Pons (tissue), 1 donor: Measurements from ENCODE around the gene ZNF567.
"Not testable (repeated sequence)": the region's sequence is repeated elsewhere in the genome, so short reads cannot be mapped to it uniquely, and the experiment has no call there.

Experiments used
- DNase-seq: peaks from one replicate; pipeline ENCODE4 v3.0.0-alpha.2; 2016; ENCODE audit warnings: low spot score

The ZNF567 gene

DNA sequence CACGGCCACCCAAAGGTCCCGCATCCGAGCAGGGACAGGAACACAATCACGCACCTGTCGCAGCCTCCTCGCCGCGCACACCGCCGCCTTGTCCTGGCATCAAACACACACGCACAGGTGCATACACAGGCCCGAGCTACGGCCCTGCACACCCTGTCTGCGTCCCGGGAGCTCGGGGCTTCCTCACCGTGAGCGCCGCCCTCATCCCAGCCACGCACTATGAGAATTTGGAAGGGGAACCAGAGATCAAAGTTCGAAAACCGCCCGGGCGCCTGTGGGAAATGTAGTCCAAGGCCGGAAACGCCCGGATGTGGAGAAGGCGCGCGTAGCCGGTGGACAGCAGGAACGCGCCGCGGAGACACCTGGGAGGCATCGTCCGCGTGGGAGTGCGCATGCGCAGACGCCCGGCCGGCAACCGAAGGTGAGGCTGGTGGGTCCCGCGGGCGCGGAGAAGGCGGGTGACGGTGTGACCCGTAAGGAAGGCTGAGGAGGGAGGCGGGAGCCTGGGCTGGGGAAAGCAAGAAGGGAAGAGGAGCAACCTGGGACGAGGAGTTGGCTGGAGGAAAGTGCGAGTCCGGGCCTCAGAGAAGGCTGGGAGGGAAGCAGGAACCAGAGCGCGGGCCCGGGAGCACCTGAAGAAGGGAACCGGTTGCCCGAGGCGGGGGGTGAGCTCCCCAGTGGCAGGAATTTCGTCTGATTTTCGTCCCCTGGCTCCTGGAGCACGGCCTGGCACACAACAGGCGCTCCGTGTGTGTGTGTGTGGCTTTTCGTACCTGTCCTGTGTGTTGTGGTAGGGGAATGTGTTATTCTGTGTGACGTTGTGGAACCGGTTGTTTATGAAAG, at the start of gene ZNF567:
Gene ZNF567, plus strand, starts transcription at position 399 of the 843 bp plus-strand sequence. CDS start 7,256 bp downstream, outside the sequence.
- peak; percentile 94 for DNase-seq

DNA sequence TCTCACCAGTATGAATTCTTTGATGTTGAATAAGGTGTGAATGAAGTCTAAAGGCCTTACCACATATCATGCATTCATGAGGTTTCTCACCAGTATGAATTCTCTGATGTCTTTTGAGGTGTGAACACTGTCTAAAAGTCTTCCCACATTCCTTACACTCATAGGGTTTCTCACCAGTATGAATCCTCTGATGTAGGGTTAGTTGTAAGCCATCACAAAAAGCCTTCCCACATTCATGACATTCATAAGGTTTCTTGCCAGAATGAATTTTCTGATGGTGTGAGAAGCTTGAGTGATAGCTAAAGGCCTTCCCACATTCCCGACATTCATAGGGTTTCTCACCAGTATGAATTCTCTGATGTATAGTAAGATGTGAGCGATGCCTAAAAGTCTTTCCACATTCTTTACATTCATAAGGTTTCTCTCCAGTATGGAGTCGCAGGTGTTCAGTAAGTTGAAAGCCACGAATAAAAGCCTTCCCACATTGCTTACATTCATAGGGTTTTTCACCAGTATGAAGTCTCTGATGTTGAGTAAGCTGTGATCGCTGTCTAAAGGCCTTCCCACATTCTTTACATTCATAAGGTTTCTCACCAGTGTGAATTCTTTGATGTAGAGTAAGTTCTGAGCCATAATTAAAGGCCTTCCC, 48.4 kb upstream of the ZNF567 start:
- no peak for DNase-seq

DNA sequence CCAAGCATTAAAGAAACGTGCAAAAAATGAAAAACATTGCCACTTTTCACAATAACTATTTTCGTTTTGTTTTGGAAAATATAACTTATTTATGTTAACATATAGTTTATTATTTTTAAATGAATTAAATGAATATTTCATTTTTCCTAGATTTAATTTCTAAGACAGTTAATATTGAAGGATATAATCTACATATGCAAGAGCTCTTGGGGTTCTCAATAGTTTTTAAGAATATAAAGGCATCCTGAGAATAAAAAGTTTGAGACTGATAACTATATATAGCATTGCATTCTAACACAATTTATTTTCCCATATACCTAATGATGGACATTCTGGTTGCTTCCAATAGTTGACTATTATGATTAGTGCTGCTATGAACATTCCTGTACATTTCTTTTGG, 40.7 kb upstream of the ZNF567 start:
- DNase-seq, result no peak

DNA sequence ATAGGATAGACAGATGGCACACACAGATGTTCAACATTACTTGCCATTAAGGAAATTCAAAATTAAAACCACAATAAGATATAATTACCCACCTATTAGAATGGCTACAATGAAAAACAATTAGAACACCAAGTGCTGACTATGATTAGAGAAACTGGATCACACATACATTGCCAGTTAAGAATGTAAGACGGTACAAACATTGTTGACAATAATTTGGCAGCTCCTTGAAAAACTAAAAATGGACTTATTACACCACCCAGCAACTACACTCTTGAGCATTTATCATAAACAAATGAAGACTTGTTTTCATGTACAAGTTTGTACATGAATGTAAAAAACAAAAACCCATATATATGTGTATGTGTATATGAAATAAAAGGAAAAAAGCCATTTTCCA, 34.5 kb upstream of the ZNF567 start:
- no peak for DNase-seq

DNA sequence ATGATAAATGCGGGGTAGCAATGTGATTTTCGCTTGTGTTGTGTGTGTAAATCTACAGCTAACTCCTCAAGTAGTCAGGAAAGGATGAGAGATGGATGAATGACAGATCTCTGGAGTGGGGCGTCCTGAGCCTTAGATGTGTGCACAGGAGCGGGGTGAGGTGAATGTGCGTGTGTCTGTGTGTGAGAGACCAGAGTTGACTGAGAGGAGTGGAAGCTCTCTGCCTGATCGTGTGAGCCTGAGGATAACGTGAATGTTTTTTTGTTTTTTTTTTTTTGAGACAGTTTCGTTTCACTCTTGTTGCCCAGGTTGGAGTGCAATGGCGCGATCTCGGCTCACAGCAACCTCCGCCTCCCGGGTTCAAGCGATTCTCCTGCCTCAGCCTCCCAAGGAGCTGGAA, 21.6 kb upstream of the ZNF567 start:
- DNase-seq, result no peak

DNA sequence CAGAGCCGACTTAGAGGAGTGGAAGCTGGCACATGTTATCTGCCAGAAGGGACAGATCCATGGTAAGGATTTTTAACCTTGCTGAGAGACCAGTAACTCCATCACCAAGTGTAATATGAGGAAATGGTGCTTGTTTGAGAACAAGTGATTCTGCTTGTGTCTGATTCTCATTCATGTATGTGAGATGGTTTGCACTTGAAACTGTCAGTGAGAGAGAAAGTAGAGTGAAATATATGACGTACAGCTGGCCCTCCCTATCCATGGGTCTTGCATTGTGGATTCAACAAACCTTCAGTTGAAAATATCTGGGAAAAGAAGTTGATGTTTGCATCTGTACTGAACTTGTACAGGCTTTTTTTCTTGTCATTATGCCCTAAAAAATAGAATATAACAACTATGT, 18.8 kb upstream of the ZNF567 start:
- no peak for DNase-seq

DNA sequence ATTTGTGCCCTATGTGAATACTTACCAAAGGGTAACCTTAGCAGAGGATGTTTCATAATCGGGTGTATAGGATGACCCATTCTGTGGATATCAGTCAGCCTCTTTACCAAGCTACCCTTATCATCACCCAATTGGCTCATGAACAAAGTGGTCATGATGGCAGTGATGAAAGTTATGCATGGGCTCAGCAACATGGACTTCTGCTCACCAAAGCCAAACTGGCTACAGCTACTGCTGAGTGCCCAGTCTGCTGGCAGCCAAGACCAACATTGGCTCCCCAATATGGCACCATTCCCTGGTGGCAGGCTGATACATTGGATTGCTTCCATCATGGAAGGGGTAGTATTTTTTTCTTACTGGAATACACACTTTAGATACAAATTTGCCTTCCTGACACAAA, 15.0 kb upstream of the ZNF567 start:
- DNase-seq, result no peak

DNA sequence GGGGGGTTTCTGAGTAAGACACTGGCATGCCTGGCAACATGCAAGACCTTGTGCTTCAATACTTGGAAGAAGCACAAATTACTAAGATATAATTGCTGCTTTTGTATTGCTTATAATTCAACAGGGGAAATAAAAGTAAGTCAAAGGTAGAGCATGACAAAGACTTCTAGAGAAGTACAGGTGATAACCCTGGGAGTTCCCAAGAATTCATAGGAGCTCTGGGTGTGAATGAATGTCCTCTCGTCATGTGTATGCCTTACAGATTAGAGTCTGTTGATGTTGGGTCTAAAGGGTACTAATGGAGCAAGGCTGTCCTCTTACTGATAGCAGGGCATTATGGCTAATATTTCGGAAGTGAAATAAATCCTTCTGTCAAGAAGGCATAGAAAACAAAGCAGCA, 13.2 kb upstream of the ZNF567 start:
- no peak for DNase-seq

DNA sequence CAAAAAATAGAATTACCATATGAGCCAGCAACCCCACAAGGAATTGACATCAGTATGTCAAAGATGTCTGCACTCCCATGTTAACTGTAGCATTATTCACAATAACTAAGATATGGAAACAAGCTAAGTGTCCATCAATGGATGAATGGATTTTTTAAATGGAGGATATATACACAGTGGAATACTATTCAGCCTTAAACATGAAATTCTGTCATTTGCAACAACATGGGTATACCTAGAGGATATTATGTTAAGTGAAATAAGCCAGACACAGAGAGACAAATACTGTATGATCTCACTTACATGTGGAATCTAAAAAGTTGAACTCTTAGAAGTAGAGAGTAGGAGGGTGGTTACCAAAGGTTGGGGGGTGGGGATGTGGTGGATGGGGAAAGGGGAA, 8.0 kb upstream of the ZNF567 start:
- DNase-seq, result no peak

DNA sequence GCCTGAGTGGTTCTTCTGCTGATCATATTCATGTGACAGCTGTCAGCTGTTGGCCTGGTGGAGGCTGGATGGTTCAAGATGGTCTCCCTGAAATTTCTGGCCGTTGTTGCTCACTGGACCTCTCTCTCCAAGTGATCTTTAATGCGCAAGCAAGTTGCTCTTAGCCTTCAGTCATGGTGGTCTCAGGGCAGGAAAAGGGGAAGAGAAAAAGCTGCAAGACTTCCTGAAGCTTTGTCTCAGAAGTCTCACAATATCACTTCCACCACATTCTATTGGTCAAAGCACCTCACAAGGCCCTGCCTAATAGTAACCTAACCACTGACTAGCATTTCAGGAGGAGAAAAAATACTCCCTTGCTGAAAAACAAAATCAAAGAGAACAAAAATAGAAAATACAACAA, 1.6 kb upstream of the ZNF567 start:
- no peak for DNase-seq

DNA sequence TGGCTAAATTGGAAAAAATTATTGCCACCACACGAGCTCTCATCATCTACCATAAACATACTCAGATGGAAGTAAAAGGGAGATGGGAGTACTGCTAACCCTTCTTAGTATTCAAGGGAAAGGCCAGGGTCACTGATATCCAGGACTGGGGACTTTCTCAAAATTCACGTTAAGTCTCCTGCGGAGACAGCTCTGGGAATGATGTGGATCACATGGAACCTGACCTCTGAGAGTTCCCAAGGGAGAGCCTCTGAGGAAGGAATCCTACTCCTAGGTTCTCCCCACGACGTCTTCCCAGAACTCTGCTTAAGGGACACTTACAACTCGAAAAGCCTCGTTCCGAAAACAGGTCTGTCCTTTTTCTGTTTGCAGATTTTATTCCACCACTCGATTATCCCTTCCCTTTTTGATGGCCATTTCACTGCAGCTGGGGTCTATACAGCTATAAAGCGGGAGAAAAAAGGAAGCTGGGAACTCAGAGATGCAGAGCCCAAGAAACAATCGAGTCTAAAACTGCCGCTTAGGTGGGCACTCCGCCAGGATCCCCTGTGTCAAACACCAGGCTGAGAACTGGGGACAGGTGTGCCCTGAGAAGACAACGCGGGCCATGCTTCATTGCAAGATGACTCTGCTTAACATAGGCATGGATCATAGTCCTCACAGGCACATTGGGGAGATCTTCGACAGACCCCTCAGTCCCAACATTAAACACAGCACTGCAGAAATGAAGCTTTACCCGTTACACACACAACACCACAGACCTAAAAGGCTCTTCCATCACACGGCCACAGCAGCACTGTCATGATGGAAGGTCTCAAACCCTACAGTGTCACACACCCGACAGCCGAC, 823 bp upstream of the ZNF567 start:
- peak; percentile 26 for DNase-seq

DNA sequence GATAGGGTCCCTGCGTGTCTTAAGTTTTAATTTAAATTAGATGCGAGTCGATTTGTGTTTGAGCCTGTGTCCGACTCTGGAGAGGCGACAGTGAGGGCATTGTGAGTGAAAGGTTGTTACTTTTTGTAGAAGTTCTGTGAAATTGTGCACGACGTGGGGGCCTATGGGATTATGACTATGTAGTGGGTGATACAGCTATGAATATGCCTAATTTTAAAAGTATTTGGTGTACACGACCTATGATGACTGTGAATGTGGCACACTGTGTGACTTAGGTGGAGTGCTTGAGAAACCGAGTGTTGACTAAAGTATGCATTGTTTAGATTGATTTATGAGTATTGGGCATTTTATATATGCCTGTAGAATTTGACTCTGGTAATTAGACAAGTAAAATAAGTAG, 646 bp downstream of the ZNF567 start:
- no peak for DNase-seq

DNA sequence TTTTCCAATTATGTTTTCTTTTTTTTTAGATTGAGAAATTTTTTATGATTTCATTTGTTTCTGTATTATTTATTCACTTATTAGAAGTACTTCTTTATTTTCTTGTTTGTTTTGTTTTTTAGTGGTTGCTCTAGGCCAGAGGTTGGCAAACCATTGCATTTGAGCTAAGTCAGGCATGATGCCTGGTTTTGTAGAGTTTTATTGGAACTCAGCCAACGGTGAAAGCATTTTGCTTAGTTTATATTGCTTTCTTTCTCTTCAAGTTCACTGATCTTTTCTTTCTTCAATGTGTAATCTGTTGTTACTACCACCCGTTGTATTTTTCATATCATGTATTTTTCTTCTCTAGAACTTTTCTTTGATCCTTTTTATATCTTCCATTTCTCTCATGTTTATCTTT, 19.7 kb downstream of the ZNF567 start:
- DNase-seq, result no peak

DNA sequence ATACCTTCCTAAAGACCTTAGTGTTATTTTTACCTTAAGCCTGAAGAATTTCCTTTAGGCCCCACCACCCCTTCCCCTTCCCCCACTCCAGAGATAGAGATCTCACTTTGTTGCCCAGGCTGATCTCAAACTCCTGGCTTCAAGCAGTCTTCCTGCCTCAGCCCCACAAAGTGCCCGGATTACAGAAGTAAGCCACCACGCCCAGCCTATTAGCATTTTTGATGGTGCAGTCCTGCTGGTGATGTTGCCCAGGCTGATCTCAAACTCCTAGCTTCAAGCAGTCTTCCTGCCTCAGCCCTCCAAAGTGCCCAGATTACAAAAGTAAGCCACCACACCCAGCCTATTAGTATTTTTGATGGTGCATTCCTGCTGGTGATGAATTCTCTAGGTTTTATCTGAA, 22.0 kb downstream of the ZNF567 start:
- no peak for DNase-seq

DNA sequence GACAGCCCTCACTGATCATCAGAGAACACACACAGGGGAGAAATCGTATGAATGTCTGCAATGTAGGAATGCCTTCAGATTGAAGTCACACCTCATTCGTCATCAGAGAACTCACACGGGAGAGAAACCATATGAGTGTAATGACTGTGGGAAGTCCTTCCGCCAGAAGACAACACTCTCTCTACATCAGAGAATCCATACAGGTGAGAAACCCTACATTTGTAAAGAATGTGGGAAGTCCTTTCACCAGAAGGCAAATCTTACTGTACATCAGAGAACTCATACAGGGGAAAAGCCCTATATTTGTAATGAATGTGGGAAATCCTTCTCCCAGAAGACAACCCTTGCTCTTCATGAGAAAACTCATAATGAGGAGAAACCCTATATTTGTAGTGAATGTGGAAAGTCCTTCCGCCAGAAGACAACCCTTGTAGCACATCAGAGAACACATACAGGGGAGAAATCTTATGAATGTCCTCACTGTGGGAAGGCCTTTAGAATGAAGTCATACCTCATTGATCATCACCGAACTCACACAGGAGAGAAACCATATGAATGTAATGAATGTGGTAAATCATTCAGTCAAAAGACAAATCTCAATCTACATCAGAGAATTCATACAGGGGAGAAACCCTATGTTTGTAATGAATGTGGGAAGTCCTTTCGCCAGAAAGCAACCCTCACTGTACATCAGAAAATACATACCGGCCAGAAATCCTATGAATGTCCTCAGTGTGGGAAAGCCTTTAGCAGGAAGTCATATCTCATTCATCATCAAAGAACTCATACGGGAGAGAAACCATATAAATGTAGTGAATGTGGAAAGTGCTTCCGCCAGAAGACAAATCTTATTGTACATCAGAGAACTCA, 32.5 kb downstream of the ZNF567 start:
- no peak for DNase-seq

DNA sequence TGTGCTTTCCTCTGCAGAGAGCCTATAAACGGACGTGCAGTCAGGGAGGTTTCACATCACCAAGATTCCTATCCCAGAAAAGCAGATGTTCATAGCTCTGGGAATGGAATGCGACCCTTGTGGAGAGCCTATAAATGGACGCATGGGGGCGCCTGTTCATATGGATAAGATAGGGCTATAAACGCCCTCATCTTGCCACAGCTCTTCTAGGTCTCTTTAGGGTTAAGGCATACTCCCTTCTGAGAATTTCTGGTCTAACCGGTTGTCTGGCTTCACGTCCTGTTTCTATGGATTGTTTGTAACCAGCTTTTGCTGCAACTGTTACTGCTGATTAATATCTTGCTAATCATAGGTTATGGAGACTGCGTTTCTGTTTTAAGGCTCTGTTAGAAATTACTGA, 48.8 kb downstream of the ZNF567 start:
- not testable (repeated sequence) for DNase-seq

DNA sequence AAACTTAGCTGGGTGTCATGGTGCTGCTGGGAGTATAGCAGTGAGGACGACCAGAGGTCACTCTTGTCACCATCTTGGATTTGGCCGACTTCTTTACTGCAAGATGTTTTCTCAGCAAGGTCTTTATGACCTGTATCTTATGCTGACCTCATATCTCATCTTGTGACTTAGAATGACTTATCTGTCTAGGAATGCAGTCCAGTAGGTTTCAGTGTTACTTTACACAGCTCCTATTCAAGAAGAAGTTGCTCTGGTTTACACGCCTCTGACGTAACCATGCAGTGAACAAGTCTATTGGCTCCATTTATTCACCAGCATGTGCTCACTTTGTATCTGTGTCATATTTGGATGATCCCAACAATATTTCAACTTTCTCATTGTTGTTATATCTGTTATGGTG, 58.5 kb downstream of the ZNF567 start:
- no peak for DNase-seq

DNA sequence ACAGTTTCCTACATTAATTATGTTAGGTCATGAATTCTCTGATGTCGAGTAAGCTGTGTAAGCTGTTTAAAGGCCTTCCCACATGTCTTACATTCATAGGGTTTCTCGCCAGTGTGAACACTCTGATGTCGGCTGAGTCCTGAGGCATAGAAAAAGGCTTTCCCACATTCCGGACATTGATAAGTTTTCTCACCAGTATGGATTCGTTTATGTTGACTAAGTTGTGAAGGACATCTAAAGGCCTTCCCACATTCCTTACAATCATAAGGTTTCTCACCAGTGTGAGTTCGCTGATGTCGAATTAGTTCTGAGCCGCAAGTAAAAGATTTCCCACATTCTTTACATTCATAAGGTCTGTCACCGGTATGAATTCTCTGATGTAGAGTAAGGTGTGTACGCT, 60.3 kb downstream of the ZNF567 start:
- DNase-seq, result no peak

DNA sequence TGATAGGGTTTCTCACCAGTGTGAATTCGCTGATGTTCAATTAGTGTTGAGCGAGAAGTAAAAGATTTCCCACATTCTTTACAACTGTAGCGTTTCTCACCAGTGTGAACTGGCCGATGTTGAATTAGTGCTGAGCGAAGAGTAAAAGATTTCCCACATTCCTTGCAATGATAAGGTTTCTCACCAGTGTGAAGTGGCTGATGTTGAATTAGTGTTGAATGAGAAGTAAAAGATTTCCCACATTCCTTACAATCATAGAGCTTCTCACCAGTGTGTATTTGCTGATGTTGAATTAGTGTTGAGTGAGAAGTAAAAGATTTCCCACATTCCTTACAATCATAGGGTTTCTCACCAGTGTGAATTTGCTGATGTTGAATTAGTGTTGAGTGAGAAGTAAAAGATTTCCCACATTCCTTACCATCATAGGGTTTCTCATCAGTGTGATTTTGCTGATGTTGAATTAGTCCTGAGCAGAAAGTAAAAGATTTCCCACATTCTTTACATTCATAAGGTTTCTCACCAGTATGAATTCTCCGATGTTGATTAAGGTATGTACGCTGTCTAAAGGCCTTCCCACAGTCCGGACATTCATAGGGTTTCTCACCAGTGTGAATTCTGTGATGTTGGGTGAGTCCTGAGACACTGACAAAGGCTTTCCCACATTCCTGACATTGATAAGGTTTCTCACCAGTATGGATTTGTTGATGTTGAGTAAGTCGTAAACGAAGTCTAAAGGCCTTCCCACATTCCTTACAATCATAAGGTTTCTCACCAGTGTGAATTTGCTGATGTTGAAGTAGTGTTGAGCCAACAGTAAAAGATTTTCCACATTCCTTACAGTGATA, 61.2 kb downstream of the ZNF567 start:
- DNase-seq, result no peak

DNA sequence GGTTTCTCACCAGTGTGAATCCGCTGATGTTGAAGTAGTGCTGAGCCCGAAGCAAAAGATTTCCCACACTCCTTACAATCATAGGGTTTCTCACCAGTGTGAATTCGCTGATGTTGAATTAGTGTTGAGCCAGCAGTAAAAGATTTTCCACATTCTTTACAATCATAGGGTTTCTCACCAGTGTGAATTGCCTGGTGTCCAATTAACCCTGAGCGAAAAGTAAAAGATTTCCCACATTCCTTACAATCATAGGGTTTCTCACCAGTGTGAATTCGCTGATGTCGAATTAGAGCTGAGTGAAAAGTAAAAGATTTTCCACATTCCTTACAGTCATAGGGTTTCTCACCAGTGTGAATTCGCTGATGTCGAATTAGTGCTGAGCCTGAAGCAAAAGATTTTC, 62.2 kb downstream of the ZNF567 start:
- not testable (repeated sequence) for DNase-seq
